ENCODE data around the gene RAPGEF4. TPM values are rescaled to one million over a fixed set of nuclear protein-coding genes. Genes with fewer than 3 reads are reported as not detected.

RAPGEF4 gene
- total and polyA plus RNA-seq, 2 of the 4 experiments (the other 2 are of a cell fraction): 1.7 to 3.2 TPM

DNA sequence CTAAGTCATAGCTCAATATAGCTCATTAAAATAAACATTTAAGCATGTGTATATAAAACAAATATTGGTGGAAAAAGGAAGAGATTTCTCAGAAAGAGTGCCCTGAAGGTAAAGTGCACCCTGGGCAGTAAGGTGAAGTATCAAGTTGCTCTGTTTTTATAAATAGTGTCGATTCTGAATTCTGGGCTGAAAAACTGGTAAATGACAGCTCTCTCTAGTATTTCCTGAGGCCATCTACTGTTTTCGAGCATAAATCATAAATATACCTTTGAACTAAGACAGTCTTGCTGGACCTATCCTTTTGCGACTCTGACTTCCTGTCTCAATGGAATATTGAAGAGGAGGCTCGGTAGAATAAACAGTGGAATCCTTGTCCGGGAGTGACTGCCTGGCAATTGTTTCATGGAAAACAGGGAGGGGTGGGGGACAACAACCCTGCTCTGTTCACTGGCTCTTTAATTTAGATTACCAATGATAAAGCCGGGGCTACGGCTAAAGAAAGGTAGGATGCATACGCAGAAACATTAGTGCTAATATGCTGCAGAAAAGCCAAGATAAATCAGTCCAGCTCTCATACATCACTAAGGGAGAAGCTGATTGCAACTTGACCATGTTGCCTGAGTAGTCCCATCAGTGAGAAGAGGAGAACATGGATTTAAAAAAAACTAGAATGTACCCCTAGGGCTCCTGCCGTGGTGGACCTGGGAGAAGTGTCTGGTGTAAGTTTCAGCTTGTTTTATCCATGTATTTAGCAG is 124.1 kb downstream of the RAPGEF4 start:
- WGBS, 2 experiments (ENCODE audit: extremely low coverage in 2 of 2, insufficient read length in 1 of 2): 20% methylated on average over 1 of the region's 9 CpGs; no CpG with 5 or more reads in 1 of the 2 experiments
- H3K18ac ChIP-seq (ENCODE audit: low read depth, low read length): peak overlapping the region; percentile 41; the same call in 1 of the 2 replicates
- ChIA-PET POLR2A (ENCODE audit: unreplicated experiment) (no interaction called here), CTCF (interaction anchor here (0.9 to 1.7 kb wide), 3 partner anchors 10 to 72 kb away, joined by 3 to 8 read pairs (median 6); no protein-coding TSS in a partner anchor)
- no peak overlapping the region for H2BK20ac ChIP-seq (ENCODE audit: low read depth, low read length)
- no peaks in the 10 kb centered on the region for H3K9me1 ChIP-seq (ENCODE audit: insufficient read depth, low read length)
- no peak overlapping the region for H2BK120ac ChIP-seq (ENCODE audit: low read depth, low read length)
- H3K4me1 ChIP-seq (ENCODE audit: control insufficient read depth, insufficient read depth, low read length): peaks cover 10% of the 10 kb centered on the region
- peak; percentile 43 for ATAC-seq (ENCODE audit: low read depth)
- peak overlapping the region; percentile 90 for H3K4me2 ChIP-seq (ENCODE audit: low read depth, low read length)
- peak overlapping the region; percentile 56 for H2AFZ ChIP-seq (replicated peaks; ENCODE audit: low read length, poor library complexity)
- H3K9me3 ChIP-seq (ENCODE audit: control insufficient read depth, insufficient read depth, low read length): no peaks in the 10 kb centered on the region
- intact Hi-C loops (cut with micrococcal nuclease): no loop called here
- no peaks in the 10 kb centered on the region for H3K36me3 ChIP-seq (ENCODE audit: control insufficient read depth, insufficient read depth, low read length)
- H3K27me3 ChIP-seq (ENCODE audit: control insufficient read depth, insufficient read depth, low read length): no peaks in the 10 kb centered on the region
- H3K56ac ChIP-seq (ENCODE audit: extremely low read depth, insufficient read depth, low read length): no peak overlapping the region
- peak overlapping the region; percentile 41; the same call in 1 of the 2 replicates for H3K23ac ChIP-seq (ENCODE audit: low read depth, low read length)
- 0 out of 2 replicates have a peak overlapping the region, but pooled peaks have one; percentile 25 for H3K14ac ChIP-seq (replicated peaks; ENCODE audit: low read depth, low read length)
- H2BK15ac ChIP-seq (ENCODE audit: low read depth, low read length): no peak overlapping the region
- H4K91ac ChIP-seq (ENCODE audit: insufficient read depth, low read depth, low read length): no peak overlapping the region
- no peak overlapping the region for H4K8ac ChIP-seq (ENCODE audit: low read depth in 2 of 2, low read length in 2 of 2)
- no peak overlapping the region for H2AK5ac ChIP-seq (ENCODE audit: low read depth, low read length)
- no peak overlapping the region for H3K4ac ChIP-seq (ENCODE audit: low read depth, low read length)
- no TSS peak for BruUV-seq (replicated peaks)
- DNase-seq: no peak
- H3K4me3 ChIP-seq (ENCODE audit: insufficient read depth, low read depth, low read length): no peak overlapping the region; the same call in 1 of the 2 replicates
- no peak overlapping the region for H2AK9ac ChIP-seq (replicated peaks; ENCODE audit: low read depth, low read length, poor library complexity)
- no peaks in the 10 kb centered on the region for H3K79me1 ChIP-seq (ENCODE audit: low read depth in 1 of 2, low read length in 2 of 2)
- no peak overlapping the region for H4K5ac ChIP-seq (ENCODE audit: low read depth, low read length)
- H4K20me1 ChIP-seq (ENCODE audit: insufficient read depth, low read length): no peaks in the 10 kb centered on the region
- TF ChIP-seq CTCF (conservative IDR thresholded peaks at IDR 0.05; ENCODE audit: low read depth, low read length) (no peak), MXI1 (IDR thresholded peaks at IDR 0.05; ENCODE audit: borderline replicate concordance, low read depth, low read length) (no peak), MAFK (IDR thresholded peaks at IDR 0.05; ENCODE audit: low read depth, low read length) (no peak)
- dilution Hi-C loops (cut with HindIII; ENCODE audit: low sequenced_read_pairs, unreplicated experiment): no loop called here
- no peak overlapping the region for H2BK5ac ChIP-seq (ENCODE audit: low read depth, low read length, poor library complexity, severe bottlenecking)
- in situ Hi-C loops (cut with MboI; ENCODE audit: low sequenced_read_pairs): no loop called here
- no peak overlapping the region for H3K9ac ChIP-seq (ENCODE audit: low read depth, low read length)
- H3K27ac ChIP-seq (ENCODE audit: insufficient read depth, low read length): no peak overlapping the region

All from IMR-90 (cell line).